Fibroblast of skin of abdomen (primary cell): ENCODE data around the gene RABGEF1. TPM values are rescaled to one million over a fixed set of nuclear protein-coding genes. Genes with fewer than 3 reads are reported as not detected.
"Not testable (repeated sequence)": the region's sequence is repeated elsewhere in the genome, so short reads cannot be mapped to it uniquely, and the experiment has no call there.

Experiments
- DNase-seq: peaks from one replicate; pipeline ENCODE4 v3.0.0-alpha.2; 2013
- polyA plus RNA-seq, 2 experiments: library from polyadenylated mRNA; unstranded; fragments of 120-200 nt; gene quantifications; one replicate each; pipeline ENCODE4 v1.2.1, GENCODE V29; 2013; ENCODE audit not compliant: insufficient read length in 2 of 2

Gene RABGEF1
- 26.4 TPM for polyA plus RNA-seq (2013, experiment 1 of 2; ENCODE audit: insufficient read length)
- polyA plus RNA-seq (2013, experiment 2 of 2; ENCODE audit: insufficient read length): 29.0 TPM

DNA sequence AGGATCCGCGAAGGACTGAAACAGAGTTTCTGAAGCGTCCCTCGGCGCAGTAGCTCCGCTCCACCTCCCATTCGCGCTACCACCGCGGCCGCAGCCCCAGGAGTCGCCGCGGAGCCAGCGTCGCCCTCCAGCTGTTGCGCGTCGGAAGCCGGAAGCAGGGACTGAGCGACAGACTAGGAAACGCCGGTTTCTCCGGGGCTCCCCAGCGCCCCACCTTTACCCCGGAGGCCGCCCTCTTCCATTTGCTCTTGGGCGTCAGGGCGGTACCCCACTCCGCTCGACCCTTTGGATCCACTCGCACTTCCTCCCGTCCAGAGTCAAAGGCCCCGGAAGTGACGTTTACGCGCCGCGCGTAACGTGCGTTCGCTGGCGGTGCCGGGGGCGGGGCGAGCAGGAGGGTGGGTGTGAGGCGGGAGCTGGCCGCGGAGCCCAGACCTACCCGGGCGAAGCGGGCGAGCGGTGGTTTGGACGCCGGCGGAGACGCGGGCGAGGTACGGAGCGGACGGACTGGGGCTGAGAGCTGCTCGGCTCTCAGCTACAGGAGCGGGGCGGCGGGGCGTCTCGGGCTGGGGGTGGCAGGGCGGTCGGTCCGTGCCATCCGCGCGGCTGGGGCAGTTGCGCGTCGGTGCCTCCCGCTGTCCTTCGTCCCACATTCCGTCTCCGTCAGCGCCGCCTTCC is at the start of gene RABGEF1:
Gene RABGEF1 (plus strand): TSS at position 432 of the 678 bp plus-strand sequence. CDS start 31,167 bp downstream, outside the sequence.
- DNase-seq: peak; percentile 95

DNA sequence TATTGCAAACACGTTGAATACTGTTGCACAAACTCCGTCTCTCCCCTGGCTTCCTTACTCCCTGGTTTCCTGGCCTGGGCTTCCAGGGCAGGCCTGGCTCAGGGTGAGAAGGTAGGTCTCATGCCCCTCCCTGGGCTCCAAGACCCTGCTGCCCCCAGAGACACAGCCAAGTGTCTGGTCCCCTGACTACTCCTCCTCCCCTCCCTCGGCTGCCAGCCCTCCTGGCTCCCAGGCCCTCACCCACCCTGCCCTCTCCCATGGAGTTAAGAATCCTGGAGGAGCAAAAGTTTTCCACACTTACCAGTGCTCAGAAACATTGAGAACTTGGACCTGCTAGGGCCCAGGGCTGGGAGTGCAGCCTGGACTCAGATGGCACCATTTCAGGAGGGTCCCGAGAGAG is 47.2 kb upstream of the RABGEF1 start:
- no peak for DNase-seq

DNA sequence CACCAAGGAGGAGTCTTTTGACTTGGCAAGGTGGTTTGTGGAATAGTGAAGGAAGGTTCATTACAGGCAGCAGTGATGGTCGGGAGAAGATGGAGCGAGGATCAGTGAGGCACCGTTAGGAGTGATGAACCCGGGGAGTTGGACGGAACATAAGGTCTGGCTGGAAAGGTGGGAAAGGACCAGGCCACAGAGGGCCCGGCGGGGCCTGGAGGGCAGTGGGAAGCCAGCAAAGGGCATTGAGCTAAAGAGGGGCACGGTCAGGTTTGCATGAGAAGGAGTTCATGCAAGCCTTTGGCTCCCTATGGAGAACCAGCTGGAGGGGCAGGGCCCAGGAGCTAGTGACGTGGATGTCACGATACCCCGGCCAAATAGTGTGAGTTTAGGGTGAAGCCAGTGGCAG is 46.2 kb upstream of the RABGEF1 start:
- no peak for DNase-seq

DNA sequence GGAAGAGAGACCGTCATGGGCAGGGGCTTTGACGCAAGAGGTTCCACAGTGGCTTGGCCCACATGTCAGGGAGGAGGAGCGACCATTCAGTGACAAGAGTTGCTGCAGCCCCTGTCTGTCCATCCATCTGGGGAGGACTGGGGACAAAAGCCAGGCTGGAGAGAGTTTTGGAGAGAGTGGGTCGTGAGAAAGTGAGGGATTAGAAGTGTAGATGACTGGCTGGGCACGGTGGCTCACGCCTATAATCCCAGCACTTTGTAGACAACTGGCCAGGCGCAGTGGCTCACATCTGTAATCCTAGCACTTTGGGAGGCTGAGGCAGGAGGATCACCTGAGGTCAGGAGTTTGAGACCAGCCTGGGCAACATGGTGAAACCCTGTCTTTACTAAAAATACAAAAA is 45.1 kb upstream of the RABGEF1 start:
- DNase-seq: not testable (repeated sequence)

DNA sequence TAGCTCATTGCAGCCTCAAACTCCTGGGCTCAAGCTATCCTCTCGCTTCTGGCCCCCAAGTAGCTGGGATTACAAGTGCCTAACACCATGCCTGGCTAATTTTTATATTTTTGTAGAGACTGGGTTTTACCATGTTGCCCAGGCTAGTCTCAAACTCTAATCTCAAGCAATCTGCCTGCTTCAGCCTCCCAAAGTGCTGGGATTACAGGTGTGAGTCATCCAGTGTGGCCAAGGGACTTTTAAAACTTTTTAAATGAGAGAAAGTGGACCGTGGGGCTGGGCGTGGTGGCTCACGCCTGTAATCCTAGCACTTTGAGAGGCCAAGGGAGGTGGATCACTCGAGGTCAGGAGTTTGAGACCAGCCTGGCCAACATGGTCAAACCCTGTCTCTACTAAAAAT is 44.4 kb upstream of the RABGEF1 start:
- DNase-seq: not testable (repeated sequence)

DNA sequence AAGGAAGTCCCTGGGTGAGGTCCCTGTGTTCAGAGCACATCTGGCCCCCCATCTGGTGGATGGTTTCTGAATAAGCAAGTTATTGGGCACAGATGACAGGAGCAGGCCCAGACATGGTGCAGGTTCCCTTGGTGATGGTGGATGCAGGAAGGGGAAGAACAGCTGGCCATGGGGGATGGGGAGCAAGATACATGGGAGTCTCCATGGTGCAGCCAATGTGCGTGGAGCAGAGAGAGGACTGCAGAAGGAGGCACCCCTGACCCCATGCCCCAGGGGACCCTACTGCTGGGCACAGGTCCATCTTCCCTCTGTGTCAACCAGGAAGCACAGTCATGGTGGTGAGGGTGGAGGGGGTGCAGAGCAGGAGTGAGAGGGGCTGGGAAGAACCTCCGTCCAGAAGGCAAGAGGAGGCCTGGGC is 43.8 kb upstream of the RABGEF1 start:
- DNase-seq: peak; percentile 38

DNA sequence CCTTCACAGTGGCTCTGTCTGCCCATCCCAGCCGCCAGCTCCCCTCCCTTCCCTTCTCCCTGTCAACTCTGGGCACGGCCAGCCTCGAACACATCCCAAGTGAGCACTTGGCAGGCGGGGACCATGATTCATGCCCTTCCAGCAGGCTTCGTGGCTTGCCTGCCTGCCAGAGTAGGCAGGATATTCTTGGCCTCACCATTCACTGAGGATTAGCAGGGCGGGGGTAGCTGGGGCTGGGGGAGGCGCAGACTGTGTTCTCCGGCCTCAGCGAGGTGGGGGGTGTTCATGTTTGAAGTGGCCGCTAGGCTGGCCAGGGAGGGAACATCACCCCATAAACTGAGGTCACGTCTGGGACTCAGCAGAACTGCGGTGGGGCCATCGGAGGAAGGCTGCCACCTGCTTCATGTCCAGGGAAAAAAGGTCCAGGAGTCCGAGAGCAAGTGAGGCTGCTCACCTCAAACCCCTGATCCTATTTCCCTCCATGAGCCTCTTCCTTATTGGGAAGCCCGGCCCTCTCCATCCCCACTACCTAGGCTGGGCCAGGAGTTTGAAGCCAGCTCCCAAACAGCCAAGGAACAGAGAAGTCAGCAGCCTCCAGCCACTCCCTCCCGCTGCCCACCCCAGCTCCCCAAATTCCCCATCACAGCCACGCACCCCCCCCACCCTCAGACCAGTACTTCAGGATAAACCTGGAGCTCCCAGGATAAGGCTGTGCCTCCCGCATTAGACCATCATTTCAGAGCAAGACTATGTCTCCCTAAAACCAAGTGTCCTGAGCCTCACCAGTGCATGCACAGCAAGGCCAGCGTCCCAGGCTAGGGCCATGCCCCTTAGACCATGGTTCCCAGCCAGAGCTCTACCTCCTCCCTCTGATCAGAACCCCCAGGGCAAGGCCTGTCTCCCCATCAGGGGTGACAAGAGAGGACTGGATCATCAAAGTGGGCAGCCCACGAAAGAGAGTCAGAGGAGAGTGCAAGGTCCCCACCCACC is 42.8 kb upstream of the RABGEF1 start:
- peak; percentile 62 for DNase-seq

DNA sequence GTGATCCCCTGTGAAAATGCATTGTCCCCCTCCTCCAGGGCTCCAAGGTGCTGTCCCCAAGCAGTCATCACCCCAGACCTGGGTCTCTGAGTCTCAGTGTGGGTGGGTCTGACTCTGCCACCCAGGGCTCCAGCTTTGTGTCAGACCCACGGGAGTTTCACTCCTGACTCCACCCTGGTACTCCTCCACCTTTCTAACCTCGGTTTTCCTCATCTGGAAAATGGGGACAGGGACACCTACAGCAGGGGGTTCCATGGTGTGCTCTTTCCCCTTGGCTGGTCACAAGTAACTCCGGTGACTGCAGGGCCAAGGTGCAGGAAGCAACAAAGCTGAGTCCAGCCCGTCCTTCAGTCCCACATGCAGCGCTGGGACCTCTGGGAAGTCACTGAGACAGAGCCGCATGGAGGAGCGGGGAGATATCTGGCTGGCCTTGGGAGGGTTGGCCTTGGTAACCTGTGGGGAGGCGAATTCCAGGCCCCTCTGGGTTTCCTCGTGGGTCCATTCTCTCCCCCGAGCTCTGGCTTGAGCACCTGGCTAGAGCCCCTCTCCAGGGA is 41.8 kb upstream of the RABGEF1 start:
- DNase-seq: no peak

DNA sequence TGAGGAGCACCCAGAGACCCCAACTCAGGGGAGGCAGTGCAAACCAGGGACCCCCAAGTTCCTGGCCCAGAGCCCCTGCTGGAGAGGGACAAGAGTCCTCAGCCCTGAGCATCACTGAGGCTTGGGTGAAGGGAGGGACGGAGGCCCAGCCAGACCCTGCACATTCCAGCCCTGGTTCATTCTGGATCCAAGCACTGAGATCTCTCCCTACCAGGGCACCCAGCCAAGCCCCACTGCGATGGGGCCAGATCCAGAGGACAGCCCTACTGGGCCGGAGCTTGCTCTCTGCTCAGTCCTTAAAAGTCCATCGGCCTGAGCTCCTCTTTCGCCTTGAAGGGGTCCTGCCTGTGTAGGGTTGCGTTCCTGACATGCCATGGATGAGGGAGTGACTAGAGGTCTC is 40.5 kb upstream of the RABGEF1 start:
- DNase-seq: no peak

DNA sequence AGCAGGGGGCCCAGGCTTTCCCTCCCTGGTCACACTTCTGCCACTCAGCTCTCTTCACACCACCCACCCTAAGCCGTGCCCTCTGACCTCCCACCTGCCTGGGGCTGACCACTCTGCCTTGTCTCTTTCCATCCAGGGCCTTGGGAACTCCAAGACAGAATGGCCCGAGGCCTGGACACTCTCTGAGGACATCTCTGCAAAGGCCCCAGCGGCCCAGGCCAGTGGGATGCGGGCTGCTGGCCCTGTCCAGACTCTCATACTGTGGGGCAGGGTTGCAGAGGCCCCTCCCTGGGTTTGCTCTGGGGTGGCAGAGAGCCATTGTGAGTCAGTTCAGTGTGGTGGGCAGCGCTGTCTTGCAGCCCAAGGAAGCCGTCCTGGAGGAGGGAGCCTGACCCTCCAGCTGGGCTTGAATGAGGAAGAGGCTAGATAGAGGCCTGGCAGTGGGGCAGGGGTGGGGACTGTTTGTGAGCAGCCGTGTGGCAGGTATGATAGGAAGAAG is 39.9 kb upstream of the RABGEF1 start:
- no peak for DNase-seq

DNA sequence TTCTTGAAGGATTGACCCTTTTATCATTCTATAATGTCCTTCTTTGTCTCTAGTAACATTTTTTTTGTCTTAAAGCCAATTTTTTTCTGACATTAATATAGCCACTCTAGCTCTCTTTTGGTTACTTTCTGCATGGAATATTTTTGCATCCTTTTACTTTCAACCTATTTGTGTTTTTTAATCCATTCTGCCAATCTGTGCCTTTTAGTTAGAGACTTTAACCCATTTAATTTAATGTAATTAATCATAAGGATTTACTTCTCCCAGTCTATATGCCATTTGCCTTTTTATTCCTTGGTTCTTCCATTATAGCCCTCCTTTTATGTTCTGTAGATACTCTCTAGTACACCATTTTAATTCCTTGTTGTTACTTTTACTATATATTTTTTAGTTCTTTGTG is 32.7 kb upstream of the RABGEF1 start:
- no peak for DNase-seq

DNA sequence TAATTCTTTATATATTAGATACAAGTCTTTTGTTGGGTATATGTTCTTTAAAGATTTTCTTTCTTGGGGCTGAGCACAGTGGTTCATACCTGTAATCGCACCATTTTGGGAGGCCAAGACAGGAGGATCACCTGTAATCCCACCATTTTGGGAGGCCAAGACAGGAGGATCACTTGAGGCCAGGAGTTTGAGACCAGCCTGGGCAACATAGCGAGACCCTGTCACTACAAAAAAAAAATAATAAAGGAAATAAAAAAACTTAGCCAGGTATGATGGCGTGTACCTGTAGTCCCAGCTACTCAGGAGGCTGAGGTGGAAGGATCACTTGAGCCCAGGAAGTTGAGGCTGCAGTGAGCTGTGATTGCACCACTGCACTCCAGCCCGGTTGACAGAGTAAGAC is 29.8 kb upstream of the RABGEF1 start:
- not testable (repeated sequence) for DNase-seq

DNA sequence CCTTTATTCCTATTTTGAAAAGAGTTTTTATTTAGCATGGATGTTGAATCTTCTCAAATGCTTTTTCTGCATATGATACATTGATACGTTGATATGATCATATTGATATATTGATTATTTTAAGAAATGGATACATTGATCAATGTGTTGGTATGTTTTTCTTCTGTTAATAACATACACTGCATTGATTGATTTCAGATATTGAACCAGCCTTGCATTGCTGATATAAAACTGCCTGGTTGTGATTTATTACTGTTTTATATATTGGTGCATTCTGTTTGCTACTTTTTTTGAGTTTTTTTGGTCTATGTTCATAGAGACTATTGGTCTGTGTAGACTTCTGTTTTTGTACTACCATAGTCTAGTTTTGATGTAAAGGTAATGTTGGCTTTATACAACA is 26.8 kb upstream of the RABGEF1 start:
- no peak for DNase-seq

DNA sequence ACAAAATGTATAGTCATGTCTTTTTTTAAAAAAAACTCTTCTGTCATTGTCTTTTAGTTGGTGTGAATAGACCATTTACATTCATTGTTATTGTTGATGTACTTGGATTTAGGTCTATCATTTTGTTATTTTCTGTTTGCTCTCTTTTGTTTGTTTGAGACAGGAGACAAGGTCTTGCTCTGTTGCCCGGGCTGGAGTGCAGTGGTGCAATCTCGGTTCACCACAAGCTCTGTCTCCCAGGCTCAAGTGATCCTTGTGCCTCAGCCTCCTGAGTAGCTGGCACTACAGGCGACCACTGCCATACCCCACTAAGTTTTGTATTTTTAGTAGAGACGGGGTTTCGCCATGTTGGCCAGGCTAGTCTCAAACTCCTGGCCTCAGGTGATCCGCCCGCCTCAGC is 23.9 kb upstream of the RABGEF1 start:
- DNase-seq: not testable (repeated sequence)

DNA sequence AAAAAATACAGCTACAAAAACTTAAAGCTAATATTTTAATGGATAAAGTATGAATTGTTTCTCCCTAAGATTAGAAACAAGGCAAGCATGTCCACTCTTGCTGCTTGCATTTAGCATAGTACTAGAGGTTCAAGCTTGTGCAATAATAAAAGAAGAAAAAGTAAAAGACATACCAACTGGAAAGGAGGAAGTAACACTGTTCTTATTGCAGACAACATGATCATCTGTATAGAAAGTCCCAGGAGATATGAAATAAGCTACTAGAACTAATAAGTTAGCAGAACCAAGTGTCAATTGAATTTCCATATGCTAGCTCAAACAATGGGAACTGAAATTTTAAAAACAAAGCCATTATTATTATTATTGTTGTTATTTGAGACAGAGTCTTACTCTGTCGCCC is 20.0 kb upstream of the RABGEF1 start:
- no peak for DNase-seq

DNA sequence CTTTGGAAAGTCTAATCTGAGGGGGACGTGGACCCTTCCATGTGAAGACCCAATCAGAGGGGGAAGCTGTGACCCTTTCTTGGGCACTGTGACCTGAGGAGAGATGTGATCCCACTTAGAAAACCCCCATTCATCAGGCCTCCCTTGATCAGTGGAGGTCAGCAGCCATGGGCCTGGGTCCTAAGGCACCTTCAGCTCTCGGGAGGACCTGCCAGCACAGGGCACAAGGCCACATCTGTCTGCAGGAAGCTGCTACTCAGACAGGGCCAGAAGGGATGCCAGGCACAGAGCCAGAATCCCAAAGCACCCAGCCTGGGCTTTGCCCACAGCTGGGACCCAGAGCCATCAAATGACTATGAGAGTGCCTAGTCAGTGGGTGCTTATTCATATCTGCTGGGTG is 14.7 kb upstream of the RABGEF1 start:
- DNase-seq: no peak

DNA sequence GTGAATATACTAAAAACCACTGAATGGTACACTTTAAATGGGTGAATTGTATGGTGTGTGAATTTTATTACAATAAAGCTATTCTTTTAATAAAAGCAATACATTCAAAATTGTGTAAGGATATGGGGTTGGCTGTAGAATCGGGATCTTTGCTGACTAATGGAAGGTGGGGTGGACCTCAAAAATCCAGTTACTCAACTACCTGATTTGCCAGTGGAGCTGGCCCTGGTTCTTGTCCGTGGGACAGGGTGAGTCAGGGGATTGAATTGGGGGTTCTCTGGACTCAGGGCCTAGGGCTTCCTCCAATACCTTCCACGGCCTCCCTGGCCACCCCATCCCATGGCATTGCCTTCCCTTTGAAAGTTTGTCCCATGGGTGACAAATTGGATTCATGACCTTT is 13.5 kb upstream of the RABGEF1 start:
- DNase-seq: no peak

DNA sequence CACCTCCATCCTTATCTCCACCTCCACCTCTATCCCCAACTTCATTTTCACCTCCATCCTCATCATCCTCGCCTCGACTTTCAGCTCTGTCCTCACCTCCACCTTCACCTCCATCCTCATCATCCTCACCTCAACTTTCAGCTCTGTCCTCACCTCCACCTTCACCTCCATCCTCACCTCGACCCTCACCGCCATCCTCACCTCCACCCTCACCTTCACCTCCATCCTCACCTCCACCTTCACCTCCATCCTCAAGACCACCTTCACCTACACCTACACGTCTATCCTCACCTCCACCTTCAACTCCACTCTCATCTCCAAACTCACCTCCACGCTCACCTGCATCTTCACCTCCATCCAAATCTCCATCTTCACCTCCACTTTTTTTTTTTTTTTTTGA is 12.0 kb upstream of the RABGEF1 start:
- DNase-seq: no peak

DNA sequence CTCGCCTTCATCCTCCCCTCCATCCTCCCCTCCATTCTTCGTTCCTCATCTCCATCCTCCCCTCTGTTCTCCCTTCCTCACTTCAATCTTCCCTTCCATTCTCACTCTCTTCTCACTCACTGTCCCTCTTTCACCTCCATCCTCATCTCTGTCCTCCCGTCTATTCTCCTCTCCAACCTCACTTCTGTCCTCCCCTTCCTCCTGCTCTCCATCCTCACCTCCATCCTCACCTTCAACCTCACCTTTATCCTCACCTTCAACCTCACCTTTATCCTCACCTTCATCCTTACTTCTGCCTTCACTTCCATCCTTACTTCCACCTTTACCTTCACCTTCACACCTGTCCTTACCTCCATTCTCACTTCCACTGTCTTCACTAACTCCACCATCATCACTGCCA is 11.3 kb upstream of the RABGEF1 start:
- no peak for DNase-seq

DNA sequence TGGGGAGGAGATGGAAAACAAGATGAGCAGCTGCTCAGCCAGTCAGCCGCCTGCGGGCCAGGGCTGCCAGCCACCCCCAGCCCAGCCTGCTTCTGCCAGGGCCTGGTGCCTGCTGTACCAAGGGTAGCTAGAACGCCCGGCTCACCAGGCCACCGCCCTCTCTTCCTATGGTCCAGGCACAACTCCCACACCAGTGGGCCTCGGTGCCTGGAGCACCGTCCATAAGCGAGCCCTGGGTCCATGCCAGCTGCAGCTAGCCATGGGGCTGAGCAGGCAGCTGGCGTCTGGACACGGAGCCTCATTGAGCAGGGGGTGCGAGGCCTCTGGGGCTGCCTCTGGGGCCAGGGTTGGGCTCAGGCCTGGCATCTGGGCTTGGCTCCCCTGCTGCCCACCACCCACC is 8.5 kb upstream of the RABGEF1 start:
- DNase-seq: no peak

DNA sequence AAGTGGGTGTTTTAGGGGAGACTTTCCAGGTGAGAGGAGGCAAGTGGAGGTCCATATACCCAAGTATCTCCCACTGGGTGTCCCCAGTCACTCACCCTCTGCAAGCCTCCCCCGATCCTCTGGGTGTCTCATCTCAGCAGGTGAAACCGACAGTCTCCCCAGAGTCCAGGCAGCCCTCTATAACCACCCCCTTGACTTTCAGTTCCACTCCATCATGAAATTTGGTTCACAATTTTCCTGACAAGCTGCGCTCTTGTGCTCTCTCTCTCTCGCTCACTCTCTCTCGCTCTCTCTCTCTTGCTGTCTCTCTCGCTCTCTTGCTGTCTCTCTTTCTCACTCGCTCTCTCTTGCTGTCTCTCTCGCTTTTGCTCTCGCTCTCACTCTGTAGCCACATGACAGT is 8.1 kb upstream of the RABGEF1 start:
- DNase-seq: no peak

DNA sequence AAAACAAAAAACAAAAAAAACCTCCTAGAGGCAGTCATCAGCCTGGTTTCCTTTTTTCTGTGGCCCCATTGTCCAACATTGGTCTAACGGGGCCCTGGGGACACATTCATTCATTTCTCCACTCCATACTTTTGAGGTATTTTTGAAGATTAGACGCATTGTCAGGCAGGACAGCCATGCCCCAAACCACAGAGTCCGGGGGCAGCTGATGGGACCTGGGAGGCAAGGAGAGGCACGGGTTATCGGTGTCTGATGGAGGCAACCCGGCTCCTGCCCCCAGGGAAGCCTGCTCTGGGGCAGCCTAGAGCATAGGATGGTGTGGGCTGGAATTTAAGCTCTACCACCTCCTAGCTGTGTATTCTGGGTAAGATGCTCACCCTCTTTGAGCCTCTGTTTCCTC is 6.5 kb upstream of the RABGEF1 start:
- no peak for DNase-seq

DNA sequence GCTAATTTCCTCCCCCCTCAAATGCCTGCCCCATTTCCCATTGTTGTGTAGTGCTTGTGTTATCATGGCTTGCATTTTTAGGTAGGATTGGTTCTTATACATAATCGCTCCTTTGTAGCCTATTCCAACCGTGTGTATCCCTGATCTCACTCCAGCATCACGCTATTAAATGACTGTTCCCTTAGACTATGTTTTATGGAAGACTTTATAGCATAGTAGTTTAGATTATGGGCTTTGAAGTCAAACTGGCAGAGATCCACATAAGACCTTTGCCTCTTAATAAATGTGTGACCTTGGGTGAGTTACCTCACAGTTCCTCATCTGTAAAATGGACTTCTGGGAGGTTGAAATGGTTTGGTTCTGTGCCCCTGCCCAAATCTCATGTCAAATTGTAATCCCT is 5.4 kb upstream of the RABGEF1 start:
- no peak for DNase-seq
